Brain microvascular endothelial cell (primary cell): ENCODE results near the gene WDR93.
A peak's percentile ranks its signal among the peaks of the same experiment; 100 is the strongest.

Source experiments
- DNase-seq: peaks from one replicate; pipeline ENCODE4 v3.0.0-alpha.2; 2020
- H3K27ac ChIP-seq: fragments of 250-450 bp; sonication (Bioruptor Pico); 2 replicates; pipeline ENCODE4 v1.5.1; 2020; ENCODE audit warnings: mild to moderate bottlenecking, moderate library complexity
- H3K27me3 ChIP-seq: fragments of 250-450 bp; sonication (Bioruptor Pico); replicated peaks from 2 replicates; pipeline ENCODE4 v1.5.1; 2020; ENCODE audit warnings: mild to moderate bottlenecking
- H3K36me3 ChIP-seq: fragments of 250-450 bp; sonication (Bioruptor Pico); replicated peaks from 2 replicates; pipeline ENCODE4 v1.5.1; 2020; ENCODE audit warnings: mild to moderate bottlenecking
- H3K4me3 ChIP-seq: 2 replicates; pipeline ENCODE4 v1.5.1; 2011; ENCODE audit warnings: low read depth, mild to moderate bottlenecking, control low read depth, low read length, moderate library complexity
- in situ Hi-C: cut with HindIII; loops from 2 replicates; pipeline ENCODE4 v1.10.0; 2017; ENCODE audit warnings: low sequenced_read_pairs, low pct_ligation_motif_present
- TF ChIP-seq, protein P1 (sequence below): IDR thresholded peaks from 2 replicates; pipeline ENCODE4 v1.5.1; 2011; ENCODE audit warnings: low read depth, mild to moderate bottlenecking, moderate library complexity, low read length, control low read depth, inconsistent platforms; ENCODE audit errors: missing control alignments

The WDR93 gene

GRCh38 chr15:89747708-89748682 is 57.4 kb downstream of the WDR93 start:
- no peak for DNase-seq
- peaks cover 3% of the 10 kb centered on the region for H3K27me3 ChIP-seq
- in situ Hi-C loops: no loop called here

GRCh38 chr15:89749054-89749453 is 58.4 kb downstream of the WDR93 start:
- H3K4me3 ChIP-seq: no peak overlapping the region
- TF ChIP-seq, protein P1, sequence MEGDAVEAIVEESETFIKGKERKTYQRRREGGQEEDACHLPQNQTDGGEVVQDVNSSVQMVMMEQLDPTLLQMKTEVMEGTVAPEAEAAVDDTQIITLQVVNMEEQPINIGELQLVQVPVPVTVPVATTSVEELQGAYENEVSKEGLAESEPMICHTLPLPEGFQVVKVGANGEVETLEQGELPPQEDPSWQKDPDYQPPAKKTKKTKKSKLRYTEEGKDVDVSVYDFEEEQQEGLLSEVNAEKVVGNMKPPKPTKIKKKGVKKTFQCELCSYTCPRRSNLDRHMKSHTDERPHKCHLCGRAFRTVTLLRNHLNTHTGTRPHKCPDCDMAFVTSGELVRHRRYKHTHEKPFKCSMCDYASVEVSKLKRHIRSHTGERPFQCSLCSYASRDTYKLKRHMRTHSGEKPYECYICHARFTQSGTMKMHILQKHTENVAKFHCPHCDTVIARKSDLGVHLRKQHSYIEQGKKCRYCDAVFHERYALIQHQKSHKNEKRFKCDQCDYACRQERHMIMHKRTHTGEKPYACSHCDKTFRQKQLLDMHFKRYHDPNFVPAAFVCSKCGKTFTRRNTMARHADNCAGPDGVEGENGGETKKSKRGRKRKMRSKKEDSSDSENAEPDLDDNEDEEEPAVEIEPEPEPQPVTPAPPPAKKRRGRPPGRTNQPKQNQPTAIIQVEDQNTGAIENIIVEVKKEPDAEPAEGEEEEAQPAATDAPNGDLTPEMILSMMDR: no peak
- H3K36me3 ChIP-seq: no peaks in the 10 kb centered on the region
- in situ Hi-C loops: no loop called here
- no peak for DNase-seq
- H3K27ac ChIP-seq: no peak overlapping the region
- peaks cover 3% of the 10 kb centered on the region for H3K27me3 ChIP-seq

More at GRCh38 chr15:89747708-89748682, 57.4 kb downstream of the WDR93 start:
- H3K27ac ChIP-seq: no peak overlapping the region
- H3K4me3 ChIP-seq: no peak overlapping the region
- H3K36me3 ChIP-seq: no peaks in the 10 kb centered on the region
- TF ChIP-seq, protein P1: no peak

- TF ChIP-seq, protein P1: no peak
- H3K36me3 ChIP-seq: no peaks in the 10 kb centered on the region
- no peak for DNase-seq
- no peak overlapping the region for H3K27ac ChIP-seq
- no peak overlapping the region for H3K4me3 ChIP-seq
- in situ Hi-C loops: no loop called here
- H3K27me3 ChIP-seq: peaks cover 3% of the 10 kb centered on the region
Measured at GRCh38 chr15:89749526-89749925, 58.9 kb downstream of the WDR93 start.

- peaks cover 3% of the 10 kb centered on the region for H3K27me3 ChIP-seq
- no peak for DNase-seq
- in situ Hi-C loops: no loop called here
- no peaks in the 10 kb centered on the region for H3K36me3 ChIP-seq
- peak overlapping the region; percentile 37 for H3K4me3 ChIP-seq
- TF ChIP-seq, protein P1: peak; percentile 1
- H3K27ac ChIP-seq: no peak overlapping the region
Measured at GRCh38 chr15:89749951-89750559, 59.4 kb downstream of the WDR93 start.

- peak; percentile 80 for DNase-seq
- in situ Hi-C loops: no loop called here
- Histone ChIP-seq H3K4me3 (peak within 1 kb of the TSS; percentile 49), H3K27ac (no peak within 1 kb of the TSS), H3K36me3 (no peaks in the 10 kb centered on the region), H3K27me3 (peaks cover 3% of the 10 kb centered on the region)
- TF ChIP-seq, protein P1: peak; percentile 69
Measured at GRCh38 chr15:89750560-89751542, 60.2 kb downstream of the WDR93 start, which contains the start of gene MESP1. MESP1 (minus strand) TSS chr15:89751249; CDS start chr15:89751231, 18 bp downstream.
